Measurements from ENCODE around the gene ACO2.

ACO2 gene

DNA sequence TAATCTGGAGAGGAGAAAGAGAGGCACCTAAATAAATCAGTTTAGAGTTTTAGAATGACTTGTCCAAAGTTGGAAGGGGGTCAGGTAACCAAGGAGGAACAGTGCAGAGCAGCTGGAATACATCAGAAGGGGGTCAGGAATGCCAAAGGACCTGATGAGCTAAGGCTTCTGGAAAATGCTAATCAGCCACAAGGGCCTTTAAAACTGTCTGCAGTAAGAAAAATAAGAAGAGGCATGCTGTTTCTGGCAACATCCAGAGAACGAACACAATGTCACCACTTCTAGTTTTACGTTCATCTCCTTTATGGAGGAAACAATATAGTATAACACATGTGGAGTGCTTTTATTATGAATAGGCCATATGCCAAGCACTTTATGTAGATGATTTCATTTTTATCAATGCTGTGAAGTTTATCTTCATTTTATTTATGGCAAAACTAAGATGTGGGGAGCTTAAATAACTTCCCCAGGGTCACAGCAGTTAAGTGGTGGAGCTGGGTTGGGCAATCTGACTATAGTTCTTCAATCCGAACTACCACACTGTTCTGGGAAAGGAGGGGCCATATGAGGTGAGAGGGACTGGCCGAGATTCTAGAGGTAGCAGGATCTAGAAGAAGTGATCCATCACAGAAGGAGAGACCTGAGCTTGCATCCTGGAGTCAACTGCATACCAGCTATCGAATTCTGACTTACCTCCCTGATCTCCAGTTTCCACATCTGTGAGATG is 22.6 kb downstream of the ACO2 start:
- Histone ChIP-seq H3K4me1 (ENCODE audit: control insufficient read depth in 1 of 2, insufficient read depth in 1 of 2, low read depth in 1 of 2, low read length in 1 of 2) (peaks cover 19 to 24% of the 10 kb centered on the region in 2 experiments), H3K9me3 (no peaks in the 10 kb centered on the region), H3K27ac (no peak overlapping the region), H3K27me3 (no peaks in the 10 kb centered on the region), H3K36me3 (no peaks in the 10 kb centered on the region), H3K4me3 (ENCODE audit: low read depth in 1 of 2, low read length in 1 of 2) (no peak overlapping the region)
- TF ChIP-seq CTCF (IDR thresholded peaks at IDR 0.05): no peak

DNA sequence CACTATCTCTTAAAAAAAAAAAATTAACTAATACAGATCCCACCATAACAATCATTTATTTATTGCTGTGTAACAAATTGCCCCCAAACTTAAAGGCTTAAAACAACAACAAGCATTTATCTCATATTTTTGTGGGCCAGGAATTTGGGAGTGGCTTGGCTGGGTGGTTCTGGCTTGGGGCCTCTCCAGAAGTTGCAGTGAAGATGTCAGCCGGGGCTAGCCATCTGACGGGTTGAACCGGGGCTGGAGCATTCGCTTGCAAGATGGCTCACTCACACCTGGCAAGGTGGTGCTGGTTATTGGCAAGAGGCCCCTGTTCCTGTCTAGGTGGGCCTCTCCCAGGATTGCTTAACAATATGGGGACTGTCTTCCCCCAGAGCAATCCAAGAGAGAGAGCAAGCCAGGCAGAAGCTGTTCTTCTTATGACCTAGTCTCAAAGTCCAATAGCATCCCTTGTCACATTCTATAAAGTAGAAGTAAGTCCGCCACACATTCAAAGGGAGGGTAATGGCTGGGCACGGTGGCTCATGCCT is 29.5 kb downstream of the ACO2 start:
- H3K27ac ChIP-seq: no peak overlapping the region
- H3K9me3 ChIP-seq: no peaks in the 10 kb centered on the region
- no peaks in the 10 kb centered on the region for H3K27me3 ChIP-seq
- H3K4me3 ChIP-seq (ENCODE audit: low read depth in 1 of 2, low read length in 1 of 2): no peak overlapping the region
- no peaks in the 10 kb centered on the region for H3K4me1 ChIP-seq (ENCODE audit: control insufficient read depth in 1 of 2, insufficient read depth in 1 of 2, low read depth in 1 of 2, low read length in 1 of 2)
- peaks cover 35% of the 10 kb centered on the region for H3K36me3 ChIP-seq
- TF ChIP-seq CTCF (IDR thresholded peaks at IDR 0.05): no peak

DNA sequence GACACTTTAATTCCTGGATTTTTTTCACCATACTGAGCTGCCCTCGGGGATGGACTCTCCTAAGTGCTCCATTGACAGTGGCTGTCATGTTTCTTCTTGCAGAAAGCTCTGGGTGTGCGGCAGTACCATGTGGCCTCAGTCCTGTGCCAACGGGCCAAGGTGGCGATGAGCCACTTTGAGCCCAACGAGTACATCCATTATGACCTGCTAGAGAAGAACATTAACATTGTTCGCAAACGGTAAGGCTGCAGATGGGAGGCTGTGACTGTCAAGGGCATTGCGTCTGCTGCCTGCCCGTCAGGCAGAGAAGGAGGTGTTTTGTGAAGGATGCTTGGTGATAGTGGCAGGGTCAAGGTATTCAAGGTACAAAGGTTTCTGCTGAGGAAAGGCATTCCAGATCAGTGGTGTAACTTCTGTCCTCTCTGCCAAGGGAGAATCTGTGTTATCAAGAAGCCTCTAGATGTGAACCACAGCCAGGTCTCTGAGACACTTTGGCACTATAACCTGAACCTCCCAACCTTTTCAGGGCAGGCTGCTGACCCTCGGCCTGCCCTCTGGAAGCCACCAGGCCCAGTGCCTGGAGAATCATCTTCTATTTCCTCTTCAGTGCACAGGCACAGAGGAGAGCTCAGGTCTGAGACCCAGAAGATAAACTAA is 30.8 kb downstream of the ACO2 start:
- H3K9me3 ChIP-seq: no peaks in the 10 kb centered on the region
- H3K4me3 ChIP-seq (ENCODE audit: low read depth in 1 of 2, low read length in 1 of 2): no peak overlapping the region
- H3K27ac ChIP-seq: no peak overlapping the region
- peaks cover 35% of the 10 kb centered on the region for H3K36me3 ChIP-seq
- TF ChIP-seq CTCF (IDR thresholded peaks at IDR 0.05): no peak
- H3K4me1 ChIP-seq (ENCODE audit: control insufficient read depth in 1 of 2, insufficient read depth in 1 of 2, low read depth in 1 of 2, low read length in 1 of 2): no peaks in the 10 kb centered on the region
- no peaks in the 10 kb centered on the region for H3K27me3 ChIP-seq

- no peak for TF ChIP-seq CTCF (IDR thresholded peaks at IDR 0.05)
- H3K4me1 ChIP-seq (ENCODE audit: control insufficient read depth in 1 of 2, insufficient read depth in 1 of 2, low read depth in 1 of 2, low read length in 1 of 2): no peaks in the 10 kb centered on the region
- H3K27ac ChIP-seq: no peak overlapping the region
- no peaks in the 10 kb centered on the region for H3K9me3 ChIP-seq
- peaks cover 35% of the 10 kb centered on the region for H3K36me3 ChIP-seq
- no peak overlapping the region for H3K4me3 ChIP-seq (ENCODE audit: low read depth in 1 of 2, low read length in 1 of 2)
- no peaks in the 10 kb centered on the region for H3K27me3 ChIP-seq
These were observed 31.4 kb downstream of the ACO2 start for GRCh38 chr22:41500303-41500702.

GRCh38 chr22:41501209-41501608 is 32.3 kb downstream of the ACO2 start:
- Histone ChIP-seq H3K4me1 (ENCODE audit: control insufficient read depth in 1 of 2, insufficient read depth in 1 of 2, low read depth in 1 of 2, low read length in 1 of 2) (no peaks in the 10 kb centered on the region), H3K36me3 (peaks cover 35% of the 10 kb centered on the region), H3K4me3 (ENCODE audit: low read depth in 1 of 2, low read length in 1 of 2) (no peak overlapping the region), H3K27ac (no peak overlapping the region), H3K27me3 (no peaks in the 10 kb centered on the region), H3K9me3 (no peaks in the 10 kb centered on the region)
- no peak for TF ChIP-seq CTCF (IDR thresholded peaks at IDR 0.05)

Measured in neutrophil (primary cell).